Upper lobe of right lung (tissue), 1 donor: ENCODE data around the gene HSPG2. TPM values are rescaled to one million over a fixed set of nuclear protein-coding genes. Genes with fewer than 3 reads are reported as not detected.

ENCODE experiments used
- ATAC-seq: fragments of 200-7000 bp; cut with Tn5 transposase; one replicate; pipeline ENCODE4 v1.9.1; 2020; ENCODE audit warnings: mild to moderate bottlenecking, moderate library complexity
- DNase-seq: peaks from one replicate; pipeline ENCODE4 v3.0.0-alpha.2; 2020
- H3K27ac ChIP-seq: fragments of 200-600 bp; one replicate; pipeline ENCODE4 v1.8.0; 2022
- H3K27me3 ChIP-seq: fragments of 200-600 bp; one replicate; pipeline ENCODE4 v1.8.0; 2022; ENCODE audit warnings: mild to moderate bottlenecking
- H3K36me3 ChIP-seq: fragments of 200-600 bp; one replicate; pipeline ENCODE4 v1.8.0; 2022
- H3K4me1 ChIP-seq: fragments of 200-600 bp; one replicate; pipeline ENCODE4 v1.8.0; 2022
- H3K4me3 ChIP-seq: fragments of 200-600 bp; one replicate; pipeline ENCODE4 v1.8.0; 2022; ENCODE audit warnings: mild to moderate bottlenecking
- H3K9me3 ChIP-seq: fragments of 200-600 bp; one replicate; pipeline ENCODE4 v1.8.0; 2022
- intact Hi-C: fragments of 100-400 bp; cut with DNase I; formaldehyde crosslinking; loops from one replicate; pipeline ENCODE4 v1.11.0; 2022
- total RNA-seq: library from RNA; stranded (reverse); fragmentation: NEBNext Ultra II Directional; extraction: Animal tissue kit (Norgen Biotek cat#: 25700); gene quantifications from one replicate; pipeline ENCODE4 v1.2.1, GENCODE V29; 2021
- TF ChIP-seq, protein P1 (sequence below): fragments of 200-600 bp; IDR thresholded peaks from one replicate; pipeline ENCODE4 v1.8.0; 2022; ENCODE audit warnings: antibody characterized with exemption
- donor health status: DM: no; HTN: yes; CAD: no; lungs with severe emphysema.

The HSPG2 gene
- total RNA-seq, 1 donor from 2014 or later, result 393 TPM

DNA sequence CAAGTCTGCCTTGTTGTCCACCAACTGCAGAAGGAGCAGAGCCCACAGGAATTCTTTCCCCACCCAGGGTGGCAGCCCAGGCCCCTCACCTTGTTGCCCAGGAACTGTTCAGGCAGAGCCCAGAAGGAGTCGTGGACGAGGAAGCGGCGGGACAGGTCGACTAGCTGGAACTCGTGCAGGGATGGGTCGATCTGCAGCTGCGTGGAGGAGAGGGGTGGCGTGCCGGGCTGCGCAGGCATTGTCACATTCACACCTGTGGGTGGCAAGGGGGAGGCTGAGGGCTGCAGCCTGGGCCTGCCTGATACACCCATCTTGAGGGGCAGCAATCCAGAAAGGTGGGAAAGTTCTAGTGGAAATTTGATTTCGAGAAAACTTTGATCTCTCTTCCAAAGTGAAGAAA is 55.9 kb downstream of the HSPG2 start:
- DNase-seq (no peak), ATAC-seq (no peak)
- no peak overlapping the region for H3K4me3 ChIP-seq
- TF ChIP-seq, protein P1, sequence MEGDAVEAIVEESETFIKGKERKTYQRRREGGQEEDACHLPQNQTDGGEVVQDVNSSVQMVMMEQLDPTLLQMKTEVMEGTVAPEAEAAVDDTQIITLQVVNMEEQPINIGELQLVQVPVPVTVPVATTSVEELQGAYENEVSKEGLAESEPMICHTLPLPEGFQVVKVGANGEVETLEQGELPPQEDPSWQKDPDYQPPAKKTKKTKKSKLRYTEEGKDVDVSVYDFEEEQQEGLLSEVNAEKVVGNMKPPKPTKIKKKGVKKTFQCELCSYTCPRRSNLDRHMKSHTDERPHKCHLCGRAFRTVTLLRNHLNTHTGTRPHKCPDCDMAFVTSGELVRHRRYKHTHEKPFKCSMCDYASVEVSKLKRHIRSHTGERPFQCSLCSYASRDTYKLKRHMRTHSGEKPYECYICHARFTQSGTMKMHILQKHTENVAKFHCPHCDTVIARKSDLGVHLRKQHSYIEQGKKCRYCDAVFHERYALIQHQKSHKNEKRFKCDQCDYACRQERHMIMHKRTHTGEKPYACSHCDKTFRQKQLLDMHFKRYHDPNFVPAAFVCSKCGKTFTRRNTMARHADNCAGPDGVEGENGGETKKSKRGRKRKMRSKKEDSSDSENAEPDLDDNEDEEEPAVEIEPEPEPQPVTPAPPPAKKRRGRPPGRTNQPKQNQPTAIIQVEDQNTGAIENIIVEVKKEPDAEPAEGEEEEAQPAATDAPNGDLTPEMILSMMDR, result no peak
- intact Hi-C loops, result no loop called here
- no peaks in the 10 kb centered on the region for H3K27me3 ChIP-seq
- no peaks in the 10 kb centered on the region for H3K9me3 ChIP-seq
- no peaks in the 10 kb centered on the region for H3K4me1 ChIP-seq
- H3K36me3 ChIP-seq, result peaks cover 83% of the 10 kb centered on the region
- no peak overlapping the region for H3K27ac ChIP-seq

- Histone ChIP-seq H3K27me3 (no peaks in the 10 kb centered on the region), H3K9me3 (no peaks in the 10 kb centered on the region), H3K27ac (no peak overlapping the region), H3K4me3 (no peak overlapping the region), H3K4me1 (no peaks in the 10 kb centered on the region), H3K36me3 (peaks cover 83% of the 10 kb centered on the region)
- DNase-seq (no peak), ATAC-seq (no peak)
- TF ChIP-seq, protein P1, result no peak
- intact Hi-C loops, result no loop called here
Observed at GRCh38 chr1:21880619-21880970, 56.5 kb downstream of the HSPG2 start.

- no peaks in the 10 kb centered on the region for H3K4me1 ChIP-seq
- H3K4me3 ChIP-seq, result no peak overlapping the region
- peaks cover 83% of the 10 kb centered on the region for H3K36me3 ChIP-seq
- intact Hi-C loops, result no loop called here
- TF ChIP-seq, protein P1, result no peak
- no peaks in the 10 kb centered on the region for H3K9me3 ChIP-seq
- no peak for DNase-seq
- H3K27ac ChIP-seq, result no peak overlapping the region
- ATAC-seq, result no peak
- no peaks in the 10 kb centered on the region for H3K27me3 ChIP-seq
Observed at GRCh38 chr1:21879928-21880618, 57.0 kb downstream of the HSPG2 start.

GRCh38 chr1:21878840-21879478 is 58.2 kb downstream of the HSPG2 start:
- Histone ChIP-seq H3K4me1 (no peaks in the 10 kb centered on the region), H3K36me3 (peaks cover 84% of the 10 kb centered on the region), H3K4me3 (no peak overlapping the region), H3K27me3 (no peaks in the 10 kb centered on the region), H3K27ac (no peak overlapping the region), H3K9me3 (no peaks in the 10 kb centered on the region)
- intact Hi-C loops, result no loop called here
- TF ChIP-seq, protein P1, result no peak
- DNase-seq, result no peak
- no peak for ATAC-seq

GRCh38 chr1:21878009-21878773 is 58.9 kb downstream of the HSPG2 start:
- Histone ChIP-seq H3K4me3 (no peak overlapping the region), H3K4me1 (no peaks in the 10 kb centered on the region), H3K27me3 (no peaks in the 10 kb centered on the region), H3K27ac (no peak overlapping the region), H3K9me3 (no peaks in the 10 kb centered on the region), H3K36me3 (peaks cover 86% of the 10 kb centered on the region)
- no peak for DNase-seq
- TF ChIP-seq, protein P1, result no peak
- intact Hi-C loops, result no loop called here
- no peak for ATAC-seq
